Stimulated activated CD4-positive, alpha-beta T cell treated with anti-CD3 and anti-CD28 coated beads, Interleukin-4, amount 100 ng/mL, for 1 hour (primary cell): Measurements from ENCODE around the gene SNX5.

Experiments used
- DNase-seq: peaks from one replicate; pipeline ENCODE4 v3.0.0-alpha.2; 2020

SNX5 gene

GRCh38 chr20:17939622-17940223, 28.9 kb downstream of the SNX5 start:
- no peak for DNase-seq

GRCh38 chr20:17938871-17939619, 29.5 kb downstream of the SNX5 start:
- DNase-seq, result peak; percentile 56

- no peak for DNase-seq
These were observed 31.5 kb downstream of the SNX5 start for GRCh38 chr20:17936761-17937732.

GRCh38 chr20:17936286-17936760, 32.3 kb downstream of the SNX5 start:
- DNase-seq, result no peak

GRCh38 chr20:17935761-17936160, 32.8 kb downstream of the SNX5 start:
- no peak for DNase-seq

GRCh38 chr20:17935186-17935585, 33.4 kb downstream of the SNX5 start:
- no peak for DNase-seq

- DNase-seq, result no peak
These were observed 34.3 kb downstream of the SNX5 start for GRCh38 chr20:17934141-17934862.

GRCh38 chr20:17933711-17934110, 34.9 kb downstream of the SNX5 start:
- no peak for DNase-seq

GRCh38 chr20:17933121-17933520, 35.5 kb downstream of the SNX5 start:
- no peak for DNase-seq

GRCh38 chr20:17932396-17932795, 36.2 kb downstream of the SNX5 start:
- DNase-seq, result no peak

GRCh38 chr20:17931513-17931912, 37.1 kb downstream of the SNX5 start:
- no peak for DNase-seq

- no peak for DNase-seq
These were observed 39.8 kb downstream of the SNX5 start for GRCh38 chr20:17928633-17929311.

- DNase-seq, result no peak
These were observed 40.4 kb downstream of the SNX5 start for GRCh38 chr20:17928211-17928611.

GRCh38 chr20:17925940-17926300, 42.7 kb downstream of the SNX5 start:
- DNase-seq, result no peak

- no peak for DNase-seq
These were observed 43.3 kb downstream of the SNX5 start for GRCh38 chr20:17925141-17925939.

GRCh38 chr20:17921774-17922173, 46.8 kb downstream of the SNX5 start:
- DNase-seq, result no peak

- DNase-seq, result no peak
These were observed 49.4 kb downstream of the SNX5 start for GRCh38 chr20:17919149-17919548.

- DNase-seq, result no peak
These were observed 50.6 kb downstream of the SNX5 start for GRCh38 chr20:17917832-17918618.

- DNase-seq, result no peak
These were observed 52.1 kb downstream of the SNX5 start for GRCh38 chr20:17916433-17916891.

GRCh38 chr20:17914957-17915356, 53.6 kb downstream of the SNX5 start:
- no peak for DNase-seq
